BJ (cell line): Measurements from ENCODE around the gene DENND1A. TPM values are rescaled to one million over a fixed set of nuclear protein-coding genes. Genes with fewer than 3 reads are reported as not detected.

Experiments
- CTCF ChIA-PET: fragments of 350-600 bp; formaldehyde crosslinking; extraction: SDS; loops from one replicate; lab custom pipeline; 2021; ENCODE audit warnings: antibody characterized with exemption, inconsistent platforms; lab: Yijun Ruan, JAX
- POLR2A ChIA-PET: fragments of 300-600 bp; sonication (Branson Sonifier 250); formaldehyde crosslinking; extraction: SDS; loops from one replicate; lab custom pipeline; 2021; ENCODE audit warnings: antibody characterized with exemption; lab: Charles Lee
- DNase-seq: peaks from one replicate; pipeline ENCODE4 v3.0.0-alpha.2; 2011; ENCODE audit warnings: low read depth
- H3K27me3 ChIP-seq: 2 replicates; pipeline ENCODE4 v1.6.0; 2011; ENCODE audit warnings: low read length; ENCODE audit not compliant: control insufficient read depth, insufficient read depth
- H3K36me3 ChIP-seq: 2 replicates; pipeline ENCODE4 v1.5.1; 2011; ENCODE audit warnings: low read length; ENCODE audit not compliant: control insufficient read depth, insufficient read depth
- H3K4me3 ChIP-seq: 2 replicates; pipeline ENCODE4 v1.5.1; 2011; ENCODE audit warnings: low read depth, mild to moderate bottlenecking, control low read depth, low read length
- CTCF ChIP-seq: IDR thresholded peaks from 2 replicates; pipeline ENCODE4 v1.5.1; 2011; ENCODE audit warnings: low read depth, mild to moderate bottlenecking, control low read depth, inconsistent platforms, low read length, moderate library complexity; ENCODE audit not compliant: insufficient read depth
- polyA plus RNA-seq: library from polyadenylated mRNA; depleted of rRNA; stranded (reverse); fragments of >200 nt; gene quantifications from 2 replicates; pipeline ENCODE4 v1.2.3, GENCODE V29; 2011

DENND1A gene
- polyA plus RNA-seq, 1 experiment: 24.0 TPM

DNA sequence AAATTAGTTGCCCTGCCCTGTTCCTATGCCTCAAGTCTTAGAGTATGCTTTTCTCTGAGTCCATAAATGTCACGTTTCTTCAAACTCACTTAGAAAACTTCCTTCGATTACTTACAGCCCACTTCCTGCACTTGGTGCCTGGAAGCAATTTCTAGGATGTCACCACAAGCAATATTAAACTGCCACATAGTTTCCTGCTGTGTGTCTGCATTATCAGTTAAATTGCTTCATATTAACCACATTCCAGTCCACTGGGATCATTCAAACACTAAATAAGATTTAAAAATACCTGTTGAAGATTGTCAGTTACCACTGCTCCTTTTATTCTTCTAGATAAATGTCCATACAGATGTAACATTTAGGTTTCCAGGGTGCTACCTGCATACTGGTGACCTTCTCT, 4.1 kb downstream of the DENND1A start:
- no peak overlapping the region for H3K4me3 ChIP-seq
- ChIA-PET CTCF (no interaction called here), POLR2A (no interaction called here)
- no peaks in the 10 kb centered on the region for H3K36me3 ChIP-seq
- H3K27me3 ChIP-seq: no peaks in the 10 kb centered on the region
- DNase-seq: peak; percentile 37
- no peak for TF ChIP-seq CTCF

DNA sequence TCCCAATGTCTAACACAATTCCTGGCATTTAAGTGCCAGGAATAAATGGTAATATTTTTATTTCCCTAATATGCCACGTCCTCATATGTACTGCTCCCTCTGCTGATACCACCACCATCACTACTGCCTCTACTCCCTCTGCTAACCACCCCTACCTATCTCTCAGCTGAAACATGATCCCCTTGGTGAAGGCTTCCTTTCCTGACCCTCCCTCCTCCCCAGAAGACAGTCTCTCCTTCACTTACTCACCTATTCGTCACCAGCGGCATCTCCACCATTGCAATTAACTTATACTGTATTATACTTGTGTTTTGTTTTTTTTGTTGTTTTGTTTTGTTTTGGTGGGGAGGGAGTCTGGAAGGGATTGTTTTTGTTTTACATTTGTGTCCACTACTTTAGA, 4.8 kb downstream of the DENND1A start:
- no peak for DNase-seq
- H3K4me3 ChIP-seq: no peak overlapping the region
- ChIA-PET CTCF (no interaction called here), POLR2A (no interaction called here)
- no peaks in the 10 kb centered on the region for H3K27me3 ChIP-seq
- H3K36me3 ChIP-seq: no peaks in the 10 kb centered on the region
- no peak for TF ChIP-seq CTCF

GRCh38 chr9:123924727-123925126, 5.2 kb downstream of the DENND1A start:
- CTCF ChIA-PET: no interaction called here
- DNase-seq: no peak
- H3K36me3 ChIP-seq: no peaks in the 10 kb centered on the region
- no peak overlapping the region for H3K4me3 ChIP-seq
- POLR2A ChIA-PET: no interaction called here
- no peaks in the 10 kb centered on the region for H3K27me3 ChIP-seq
- no peak for TF ChIP-seq CTCF

- no peak for TF ChIP-seq CTCF
- Histone ChIP-seq H3K27me3 (no peaks in the 10 kb centered on the region), H3K4me3 (no peak overlapping the region), H3K36me3 (no peaks in the 10 kb centered on the region)
- ChIA-PET CTCF (no interaction called here), POLR2A (no interaction called here)
- DNase-seq: no peak
These were observed 6.0 kb downstream of the DENND1A start for GRCh38 chr9:123923884-123924283.

GRCh38 chr9:123923377-123923776, 6.5 kb downstream of the DENND1A start:
- ChIA-PET POLR2A (interaction anchor here (0.7 kb wide), 1 partner anchor 526 kb away, joined by 3 read pairs; no protein-coding TSS in a partner anchor), CTCF (no interaction called here)
- Histone ChIP-seq H3K36me3 (no peaks in the 10 kb centered on the region), H3K4me3 (no peak overlapping the region), H3K27me3 (no peaks in the 10 kb centered on the region)
- no peak for TF ChIP-seq CTCF
- DNase-seq: no peak
